Colon (tissue), 2 donors: ENCODE data around the gene CACNA2D4.

Experiments
- FAIRE-seq: peaks from 2 replicates; lab custom pipeline; 2012; peaks lifted over from hg19 to GRCh38; lab: Jason Lieb, UNC
- donor health status: control.
- donor health status: control.

The CACNA2D4 gene

DNA sequence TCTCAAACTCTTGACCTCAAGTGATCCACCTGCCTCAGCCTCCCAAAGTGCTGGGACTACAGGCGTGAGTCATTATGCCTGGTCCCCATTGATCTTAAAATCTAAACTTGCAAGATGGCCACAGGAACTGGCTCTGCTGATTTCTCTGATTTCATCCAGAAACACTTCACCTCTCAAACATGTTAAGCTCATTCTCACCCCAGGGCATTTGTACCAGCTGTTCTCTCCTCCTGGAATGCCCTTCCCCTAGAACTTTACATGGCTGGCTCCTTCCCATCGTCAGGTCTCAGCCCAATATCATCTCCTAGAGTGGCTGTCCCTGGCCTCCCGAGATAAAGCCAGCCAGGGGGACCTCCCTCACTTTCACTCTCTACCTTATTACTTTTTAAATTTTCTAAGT is 103.3 kb downstream of the CACNA2D4 start:
- FAIRE-seq: no peak

DNA sequence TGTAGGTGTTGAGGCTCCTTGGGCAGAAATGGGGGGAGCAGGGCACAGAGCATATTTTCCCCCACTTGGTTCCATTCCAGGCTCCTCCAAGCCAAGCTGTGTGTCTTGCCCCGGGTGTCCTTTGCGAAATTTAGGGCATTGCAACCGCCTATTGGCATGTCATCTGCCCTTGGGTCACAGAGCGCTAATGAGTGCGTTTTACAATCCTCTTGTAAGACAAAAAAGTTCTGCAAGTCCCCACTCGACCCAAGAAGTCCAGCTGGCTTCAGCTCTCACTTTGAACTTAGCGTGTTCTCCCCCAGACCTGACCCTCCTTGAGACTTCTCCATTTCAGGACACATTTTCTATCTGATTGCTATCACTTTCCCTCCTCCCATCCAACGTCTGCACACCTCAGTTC is 104.2 kb downstream of the CACNA2D4 start:
- no peak for FAIRE-seq

DNA sequence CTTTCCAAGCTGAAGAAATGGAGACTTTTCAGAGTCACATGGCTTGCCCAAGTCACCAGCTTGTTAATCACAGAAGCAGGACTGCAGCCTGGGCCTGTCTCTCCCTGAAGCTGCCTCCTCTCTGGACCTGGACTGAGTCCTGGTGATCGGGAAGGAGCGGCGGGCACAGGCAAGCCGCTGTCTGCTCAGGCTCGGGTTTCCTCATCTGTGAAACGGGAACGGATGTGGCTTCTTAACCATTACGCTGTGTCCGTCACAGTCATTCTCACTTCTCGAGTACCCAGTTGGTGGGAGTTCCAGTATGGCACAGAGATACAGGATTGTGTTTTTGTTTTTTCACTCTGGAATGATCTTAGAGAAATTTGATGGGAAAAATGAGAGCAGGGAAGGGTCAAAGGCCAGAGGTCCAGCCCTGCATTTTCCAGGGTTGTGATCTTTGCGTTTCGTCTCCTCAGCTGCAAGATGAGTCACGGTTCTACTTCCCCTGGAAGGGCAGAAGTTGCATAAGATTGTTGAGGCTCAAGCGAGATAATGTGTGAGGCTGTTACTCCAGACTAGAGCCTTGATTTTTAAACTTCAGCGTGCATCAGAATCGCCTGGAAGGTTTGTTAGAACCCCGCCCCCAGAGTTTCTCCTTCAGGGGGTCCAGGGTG is 105.7 kb downstream of the CACNA2D4 start:
- FAIRE-seq: no peak

DNA sequence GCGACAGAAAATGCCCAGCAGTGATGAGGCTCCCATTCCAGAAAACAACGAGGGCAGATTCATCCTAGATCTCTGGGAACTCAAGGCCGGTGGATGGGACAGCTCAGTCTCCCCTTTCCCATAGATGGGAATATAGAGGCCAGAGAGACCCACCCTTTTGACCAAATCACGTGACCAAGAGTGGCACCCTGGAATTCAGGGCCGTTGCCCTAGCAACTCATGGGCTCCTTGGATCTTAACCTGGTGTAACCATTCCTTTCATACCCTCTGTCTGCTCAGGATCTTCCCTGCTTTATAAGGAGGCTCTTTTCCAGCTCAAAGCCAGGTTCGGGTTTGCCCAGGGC is 106.5 kb downstream of the CACNA2D4 start:
- FAIRE-seq: no peak

DNA sequence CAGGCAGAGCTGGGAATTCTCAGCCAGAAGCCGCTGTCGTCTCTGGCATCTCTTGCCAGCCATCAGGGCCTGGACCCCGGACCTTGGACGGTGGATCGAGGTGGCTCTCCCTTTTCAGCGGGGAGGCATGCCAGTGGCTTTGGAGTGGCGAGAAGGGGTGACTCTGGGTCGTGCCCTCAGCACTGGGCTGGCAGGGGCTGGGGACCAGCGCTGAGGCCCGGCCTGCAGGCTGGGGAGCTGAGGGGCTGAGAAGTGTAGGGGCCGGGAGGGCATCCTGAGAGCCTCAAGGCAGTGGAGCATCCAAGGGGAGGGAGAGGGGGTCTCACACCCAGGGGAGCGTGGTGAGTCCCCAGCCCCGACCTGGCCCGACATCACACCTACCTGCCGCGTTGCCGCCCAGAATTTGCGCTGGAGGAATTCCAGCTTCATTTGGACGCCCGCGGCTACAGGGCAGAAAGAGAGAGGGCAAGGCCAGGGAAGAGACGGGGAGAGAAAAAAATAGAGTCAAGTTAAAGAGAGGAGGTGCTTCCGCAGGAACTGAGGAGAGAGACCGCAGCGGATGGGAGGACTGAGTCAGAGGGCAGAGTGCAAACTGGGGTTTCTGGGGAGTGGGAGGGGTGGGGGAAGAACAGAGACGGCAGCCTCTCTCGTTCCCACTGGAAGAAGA is 107.0 kb downstream of the CACNA2D4 start:
- FAIRE-seq: no peak

DNA sequence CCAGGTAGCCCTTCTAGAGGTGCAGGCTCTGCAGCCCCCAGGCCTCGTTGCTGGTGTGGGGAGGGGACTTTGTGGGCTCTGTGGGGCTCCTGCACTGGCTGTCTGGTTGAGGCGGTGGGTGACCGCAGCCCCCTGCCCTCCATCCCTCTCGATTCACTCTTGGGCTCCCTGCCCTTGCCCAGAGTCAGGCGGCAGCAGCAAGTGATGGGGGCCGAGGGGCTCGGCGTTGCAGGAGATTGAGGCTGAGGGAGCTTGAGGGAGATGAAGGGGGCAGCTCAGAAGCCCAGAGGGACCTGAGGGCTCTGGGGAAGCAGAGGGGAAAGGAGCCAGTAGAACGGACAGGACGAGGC is 107.5 kb downstream of the CACNA2D4 start:
- FAIRE-seq: no peak

DNA sequence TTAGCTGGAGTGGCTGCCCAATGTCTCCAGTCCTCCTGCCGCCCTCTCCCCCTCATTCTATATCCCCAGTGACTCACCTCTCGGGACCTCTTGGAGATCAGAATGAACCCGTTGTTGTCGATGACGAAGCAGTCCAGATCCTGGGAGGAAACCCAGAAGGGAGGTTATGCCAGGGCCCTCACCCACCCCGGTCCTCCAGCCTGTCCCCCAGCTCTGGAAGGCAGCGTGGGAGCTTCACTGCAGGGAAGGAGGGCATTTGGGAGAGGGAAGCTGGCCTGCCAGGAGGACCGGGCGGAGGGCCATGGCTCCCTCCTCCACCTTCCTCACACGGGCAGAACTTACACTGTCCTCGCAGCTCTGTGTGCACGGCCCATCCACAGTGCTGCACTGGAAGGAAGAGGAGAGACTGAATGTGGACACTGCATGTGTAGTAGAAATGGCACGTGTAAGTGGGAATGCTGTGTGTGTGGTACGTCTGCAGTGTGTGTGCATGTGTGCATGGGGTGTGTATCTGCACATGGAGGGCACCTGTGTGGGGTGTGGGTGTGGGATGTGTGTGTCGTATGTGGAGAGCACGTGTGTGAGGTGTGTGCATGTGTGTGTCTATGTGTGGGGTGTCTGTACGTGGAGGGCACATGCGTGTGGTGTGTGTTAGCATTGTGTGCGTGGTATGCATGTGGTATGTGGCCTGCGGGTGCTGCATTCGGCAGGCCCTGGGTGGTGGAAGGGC is 108.1 kb downstream of the CACNA2D4 start:
- no peak for FAIRE-seq

DNA sequence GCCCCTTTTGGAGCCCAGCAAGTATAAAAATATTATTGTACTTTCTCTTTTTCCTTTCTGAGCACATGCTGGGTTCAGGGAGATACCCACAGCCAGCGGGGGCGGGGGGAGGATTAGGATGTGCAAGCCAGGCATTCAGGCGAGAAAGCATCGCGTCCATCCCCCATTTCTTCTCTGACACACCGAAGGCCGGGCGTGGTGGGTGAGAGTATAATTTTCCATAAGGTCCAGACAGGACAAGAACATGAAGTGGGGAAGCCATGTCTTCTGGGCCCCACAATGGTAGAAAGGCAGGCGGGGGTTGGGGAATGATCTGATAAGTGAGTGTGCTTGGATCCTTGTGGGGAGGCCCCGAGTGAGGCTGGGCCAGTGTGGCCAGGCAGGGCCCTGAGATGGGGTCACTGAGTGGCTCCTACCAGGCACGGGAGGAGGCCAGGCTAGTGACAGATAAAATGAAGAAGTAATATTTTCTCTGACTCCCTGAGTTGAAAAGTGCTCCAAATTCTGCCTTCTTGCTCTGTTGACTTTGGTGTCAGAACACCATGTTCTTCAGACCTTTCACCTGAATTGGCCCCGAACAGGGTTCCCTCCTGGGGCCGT is 108.8 kb downstream of the CACNA2D4 start:
- no peak for FAIRE-seq

DNA sequence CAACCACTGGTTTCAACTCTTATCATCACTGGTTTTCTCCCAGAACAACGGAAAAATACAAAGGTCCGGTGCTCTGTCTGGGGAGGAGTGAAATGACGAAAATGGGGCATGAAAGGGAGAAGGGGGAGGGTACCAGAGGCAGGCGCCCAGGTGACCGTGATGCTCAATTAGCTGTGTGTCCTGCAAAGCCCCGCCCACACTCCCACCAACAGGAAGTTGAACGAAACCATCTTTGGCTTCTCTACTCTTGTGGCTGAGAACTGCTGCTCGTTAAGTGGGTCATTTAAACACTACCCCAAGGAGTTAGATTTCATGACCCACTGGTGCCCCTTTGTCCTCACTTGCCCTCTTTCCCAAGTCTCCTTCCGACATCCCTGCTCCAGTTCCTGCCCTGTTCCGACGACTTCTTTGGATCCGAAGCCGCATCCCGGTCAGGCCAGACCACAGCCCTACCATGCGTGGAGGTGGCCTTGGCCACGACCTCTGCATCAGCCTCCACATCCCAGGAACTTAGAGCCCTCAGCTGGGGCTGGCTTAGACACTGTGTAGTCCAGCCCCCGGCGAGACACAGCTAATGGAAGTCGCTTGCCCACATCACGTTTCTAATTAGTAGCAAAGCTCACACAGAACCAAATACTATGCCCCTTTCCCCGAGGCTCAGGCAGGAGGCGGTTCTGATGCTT is 109.5 kb downstream of the CACNA2D4 start:
- FAIRE-seq: no peak

DNA sequence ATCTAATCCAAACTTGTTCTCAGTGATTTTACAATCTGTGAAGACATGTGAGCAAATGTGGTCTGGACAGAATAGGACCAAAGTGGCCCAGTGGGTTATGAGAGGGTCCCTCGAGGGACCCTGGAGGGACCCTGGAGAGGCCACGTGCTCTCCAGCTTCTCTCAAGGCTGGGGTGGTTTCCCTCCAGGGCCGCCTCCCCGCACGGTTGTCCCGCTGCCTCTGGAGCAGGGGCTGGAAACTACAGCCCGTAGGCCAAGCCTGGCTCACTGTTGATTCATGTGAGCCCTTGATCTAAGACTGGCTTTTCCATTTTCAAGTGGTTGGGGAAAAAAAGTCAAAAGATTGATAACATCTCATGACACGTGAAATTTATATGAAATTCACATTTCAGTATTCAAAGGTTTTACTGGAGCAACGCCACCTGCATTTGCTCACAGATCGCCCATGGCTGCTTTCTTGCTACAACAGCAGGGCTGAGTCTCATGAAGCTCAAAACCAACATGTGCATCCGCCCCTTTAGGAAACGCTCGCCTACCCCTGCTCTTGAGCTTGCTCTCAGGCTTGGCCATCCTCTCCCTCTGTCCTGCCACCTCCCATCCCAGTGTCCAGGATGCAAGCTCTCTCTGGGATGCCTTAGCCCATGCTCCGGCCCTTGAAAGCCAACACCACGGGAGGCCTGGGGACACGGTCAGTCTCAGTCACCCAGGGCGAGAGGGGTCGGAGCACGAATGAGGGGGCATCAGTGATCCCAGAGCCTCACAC is 110.2 kb downstream of the CACNA2D4 start:
- no peak for FAIRE-seq

DNA sequence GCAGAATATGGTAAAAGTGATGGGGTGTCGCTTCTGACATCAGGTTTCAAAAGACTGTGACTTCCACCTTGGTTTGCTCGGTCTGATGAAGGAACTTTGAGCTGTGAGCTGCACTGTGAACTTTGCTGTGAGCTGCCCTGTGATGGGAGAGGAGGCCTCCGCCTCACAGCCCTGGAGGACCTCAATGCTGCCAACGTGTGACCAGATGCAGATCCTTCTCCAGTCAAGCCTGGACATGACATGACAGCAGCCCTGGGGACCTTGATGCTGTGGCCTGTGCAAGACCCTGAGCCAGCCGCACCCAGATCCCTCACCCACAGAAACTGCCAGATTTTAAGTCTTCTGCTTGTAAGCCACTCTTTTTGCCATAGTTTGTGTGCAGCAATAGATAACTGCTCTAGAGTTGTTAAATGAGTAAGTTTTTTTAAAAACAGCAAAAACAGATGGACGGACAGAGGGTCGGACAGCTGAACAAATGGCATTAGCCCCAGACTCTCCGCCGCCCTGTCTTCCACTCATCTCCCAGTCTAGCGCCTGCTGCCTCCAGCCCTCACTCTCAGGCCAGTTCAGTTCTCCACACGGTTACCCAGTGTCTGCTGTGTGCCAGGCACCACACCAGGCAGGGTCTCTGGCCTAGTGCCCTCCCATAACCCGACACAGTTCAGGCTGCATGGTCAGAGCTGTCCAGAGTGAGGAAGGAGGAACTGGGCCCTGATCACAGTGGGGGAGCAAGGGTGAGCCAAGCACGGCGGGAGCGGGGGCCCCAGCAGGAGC is 111.2 kb downstream of the CACNA2D4 start:
- FAIRE-seq: no peak

DNA sequence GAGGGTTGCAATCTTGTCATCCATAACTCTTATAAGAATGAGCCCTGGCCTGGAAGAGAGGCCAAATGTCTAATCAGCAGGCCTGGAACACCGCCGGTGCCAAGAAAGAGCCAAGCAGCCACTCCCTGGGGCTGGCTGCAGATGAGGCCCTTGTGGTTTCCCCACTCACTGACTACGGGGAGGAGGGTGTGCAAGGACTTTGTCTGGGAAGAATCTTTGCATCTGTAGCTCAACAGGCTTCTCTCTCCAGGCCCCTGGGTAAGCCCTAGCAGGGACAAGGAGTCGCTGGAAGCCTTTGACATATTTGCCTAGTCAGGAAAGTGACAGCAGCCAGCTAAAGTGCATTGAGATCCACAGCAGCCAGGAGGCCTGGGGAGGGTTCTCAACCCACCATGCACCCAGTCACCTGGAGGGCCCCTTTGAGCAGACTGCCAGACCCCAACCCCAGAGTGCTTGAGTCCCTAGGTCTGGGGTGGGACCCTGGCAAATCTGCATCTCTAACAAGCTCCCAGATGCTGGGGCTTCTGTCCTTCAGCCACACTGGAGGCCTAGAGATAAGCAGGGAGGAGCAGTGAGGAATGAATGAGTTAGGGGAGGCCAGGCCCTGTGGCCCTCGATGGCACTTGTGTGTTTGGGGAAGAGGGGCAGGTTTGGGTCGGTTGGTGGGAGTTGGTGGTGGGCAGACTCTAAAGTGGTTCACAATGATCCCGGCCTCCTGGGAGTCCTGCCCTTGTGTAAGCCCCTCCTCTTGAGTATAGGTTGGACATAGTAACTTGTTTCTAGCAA is 112.0 kb downstream of the CACNA2D4 start:
- FAIRE-seq: no peak

DNA sequence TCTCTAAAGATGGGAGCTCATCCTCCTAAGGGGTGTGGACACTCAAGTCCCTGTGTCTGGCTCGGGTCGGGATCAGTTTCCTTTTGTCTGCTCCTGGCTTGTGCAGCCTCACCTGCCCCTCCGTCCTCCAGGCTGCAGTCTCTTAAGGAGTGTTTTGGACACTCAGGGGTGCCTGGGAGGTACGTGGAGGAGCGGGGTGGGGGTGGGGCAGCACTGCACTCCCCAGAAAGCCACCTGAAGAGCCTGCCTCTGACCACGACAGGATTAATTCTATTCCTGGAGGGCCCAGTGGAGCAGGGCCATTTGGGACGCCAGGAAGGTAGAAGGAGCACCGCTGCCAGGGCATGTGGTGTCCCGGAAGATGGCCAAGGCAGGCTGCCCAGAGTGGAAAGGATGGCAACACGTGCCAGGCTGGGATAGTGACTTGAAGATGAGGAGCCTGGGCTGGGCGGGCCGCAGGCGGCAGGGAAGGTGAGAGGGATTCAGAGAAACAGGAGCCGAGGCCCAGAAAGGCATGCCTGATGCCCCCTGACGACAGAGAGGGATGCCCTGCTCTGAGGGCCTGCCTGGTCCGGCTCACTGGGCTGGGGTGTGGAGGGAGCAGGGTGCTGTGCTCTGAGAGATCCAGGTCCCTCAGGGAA is 112.9 kb downstream of the CACNA2D4 start:
- FAIRE-seq: no peak

DNA sequence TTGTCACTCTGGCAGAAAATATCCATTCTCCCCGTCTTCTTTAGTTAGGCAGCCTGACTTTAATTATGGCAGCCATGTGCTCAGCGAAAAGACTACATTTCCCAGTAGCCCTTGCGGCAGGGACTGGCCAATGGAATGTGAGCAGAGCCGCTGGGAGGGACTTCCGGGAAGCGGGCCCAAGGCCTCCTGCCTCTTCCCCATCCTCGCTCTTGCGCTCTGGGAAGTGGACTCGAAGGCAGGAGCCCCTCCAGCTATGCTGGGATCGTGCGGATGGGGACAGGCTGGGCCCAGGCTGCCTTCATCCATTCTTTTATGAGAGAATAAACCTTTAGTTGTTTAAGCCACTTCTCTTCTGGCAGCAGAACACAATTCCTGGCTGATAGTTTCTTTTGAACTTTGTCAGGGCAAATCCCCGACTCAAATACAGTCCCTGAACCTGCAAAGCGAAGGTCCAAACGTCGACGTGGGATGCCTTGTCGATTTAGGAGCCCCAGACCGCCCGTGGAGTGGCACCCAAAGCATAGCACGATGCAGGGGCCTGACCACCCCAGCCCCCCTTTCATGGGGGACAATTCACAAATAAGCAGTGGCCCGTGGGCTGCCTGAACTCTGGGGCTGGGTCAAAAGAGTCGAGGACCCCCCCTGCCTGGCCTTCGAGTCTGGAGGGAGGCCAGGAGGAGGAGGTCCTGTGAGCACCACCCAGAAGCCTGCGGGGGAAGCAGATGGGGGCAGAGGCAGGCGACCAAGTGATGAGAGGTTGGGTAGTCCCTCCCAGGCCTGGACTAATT is 113.7 kb downstream of the CACNA2D4 start:
- no peak for FAIRE-seq

DNA sequence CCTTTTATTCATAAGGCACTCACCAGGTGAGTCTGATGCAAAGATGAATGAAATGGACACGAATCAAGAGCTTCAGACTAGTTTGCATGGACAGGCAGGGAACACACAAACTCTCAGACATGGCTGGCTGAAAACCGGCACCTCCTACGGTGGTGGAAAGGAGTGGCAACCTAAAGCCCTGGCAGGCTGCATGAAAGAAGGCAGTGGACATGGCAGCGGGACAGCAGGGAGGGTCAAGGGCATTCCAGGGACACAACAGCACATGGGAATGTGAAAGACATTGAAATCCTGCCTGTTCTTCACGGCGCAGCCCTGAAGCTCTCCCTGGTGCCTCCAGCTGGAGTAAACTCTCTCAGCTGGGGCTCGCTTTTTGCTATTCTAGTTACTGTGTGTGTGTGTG is 114.7 kb downstream of the CACNA2D4 start:
- FAIRE-seq: no peak

DNA sequence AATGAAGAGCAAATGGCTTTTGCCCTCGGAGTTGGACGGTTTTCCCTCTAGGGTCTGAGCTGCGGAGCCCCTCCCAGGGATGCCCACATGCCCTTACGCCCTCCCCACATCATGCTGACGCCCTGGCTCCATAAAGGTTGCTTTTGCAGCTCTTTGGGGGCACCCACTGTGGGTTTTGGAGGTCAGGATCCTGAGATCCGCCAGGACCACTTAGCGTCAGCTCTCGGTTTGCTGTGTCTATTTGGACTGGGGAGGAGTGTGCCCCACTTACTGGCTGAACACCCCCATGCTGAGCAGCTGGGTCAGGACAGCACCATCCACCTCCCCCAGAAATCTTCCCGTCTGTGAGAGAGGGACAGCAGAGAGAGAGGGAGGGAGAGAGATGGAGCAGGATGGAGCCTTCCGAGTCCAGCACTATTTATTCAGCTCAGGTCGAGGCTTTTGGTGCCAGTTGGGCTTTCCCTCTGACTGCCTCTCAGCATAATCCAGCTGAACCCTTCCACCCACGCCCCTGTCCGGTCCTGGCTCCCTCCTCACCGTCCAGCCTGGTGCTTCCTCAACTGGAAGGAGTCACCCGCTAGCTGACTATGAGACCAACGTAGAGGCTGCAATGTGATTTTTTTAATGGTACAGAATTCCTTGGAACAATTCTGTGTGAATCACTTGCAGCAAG is 117.0 kb downstream of the CACNA2D4 start:
- FAIRE-seq: no peak

DNA sequence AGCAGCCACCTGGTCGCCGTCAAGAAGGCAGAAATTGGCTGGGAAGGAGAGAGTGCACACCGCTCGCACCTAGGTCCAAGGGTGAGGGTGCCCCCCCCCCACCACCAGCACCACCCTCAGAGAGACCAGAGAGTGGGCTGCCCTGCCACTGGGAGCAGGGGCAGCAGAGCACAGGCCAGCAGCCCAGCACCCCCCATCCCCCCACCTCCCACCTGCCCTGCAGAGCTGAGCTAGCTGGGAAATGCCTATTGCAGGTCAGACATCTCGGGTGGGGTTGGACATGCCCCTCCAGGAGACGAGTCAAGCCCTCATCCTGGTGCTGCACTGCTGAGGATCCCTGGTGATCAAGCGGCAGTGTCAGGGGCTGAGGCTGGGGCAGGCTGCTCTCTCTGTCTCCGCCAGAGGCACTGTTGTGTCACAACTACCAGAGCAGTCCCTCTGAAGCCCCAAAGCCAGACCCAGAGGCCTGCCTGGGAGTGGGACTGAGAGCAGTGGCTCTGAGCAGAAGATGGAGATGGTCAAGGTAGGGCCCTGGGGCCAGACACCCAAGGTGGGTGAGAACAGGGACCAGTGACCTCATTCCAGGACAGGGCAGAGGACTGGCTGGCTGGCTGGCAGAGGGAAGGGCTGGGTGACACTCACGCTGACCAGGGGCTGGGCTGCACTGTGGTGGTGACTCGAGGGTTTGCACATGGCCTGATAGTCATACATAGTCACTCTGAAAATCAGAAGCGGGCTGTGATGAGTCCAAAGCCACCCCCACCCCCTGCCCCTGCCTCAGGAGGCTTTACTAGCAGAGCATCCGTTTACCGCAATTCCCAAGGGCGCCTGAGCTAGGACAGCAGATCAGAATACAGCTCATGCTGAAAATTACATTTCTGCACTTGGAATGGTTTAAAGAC is 117.8 kb downstream of the CACNA2D4 start:
- FAIRE-seq: no peak
